GM12878 (cell line): ENCODE measurements around the gene YWHAH. TPM values are rescaled to one million over a fixed set of nuclear protein-coding genes. Genes with fewer than 3 reads are reported as not detected.

ENCODE experiments used
- ATAC-seq: fragments of 200-7000 bp; cut with Tn5 transposase; 3 replicates; pipeline ENCODE4 v1.9.1; 2020; ENCODE audit warnings: mild to moderate bottlenecking, moderate library complexity
- BruUV-seq: library from RNA; stranded (reverse); fragments of 400-500 nt; replicated peaks from 2 replicates; lab custom pipeline; 2021; lab: Mats Ljungman, UMichigan
- CTCF ChIA-PET: fragments of 300-600 bp; sonication (Branson Sonifier 250); formaldehyde crosslinking; extraction: SDS; loops from one replicate; lab custom pipeline; 2021; ENCODE audit warnings: inconsistent platforms; lab: Yijun Ruan, JAX
- POLR2A ChIA-PET: fragments of 350-600 bp; formaldehyde crosslinking; extraction: SDS; loops from one replicate; lab custom pipeline; 2021; ENCODE audit warnings: inconsistent platforms; lab: Charles Lee
- RAD21 ChIA-PET: fragments of 300-600 bp; sonication (Branson Sonifier 250); formaldehyde crosslinking; loops from one replicate; lab custom pipeline; 2023; ENCODE audit warnings: antibody characterized with exemption; ENCODE audit not compliant: unreplicated experiment; lab: Charles Lee
- SMC1A ChIA-PET: fragments of 300-600 bp; sonication (Branson Sonifier 250); formaldehyde crosslinking; loops from one replicate; lab custom pipeline; 2023; ENCODE audit not compliant: unreplicated experiment, uncharacterized antibody; lab: Charles Lee
- DNase-seq: peaks from one replicate; pipeline ENCODE4 v3.0.0-alpha.2; 2011; ENCODE audit warnings: low read depth, low spot score
- FAIRE-seq: peaks from 3 replicates; lab custom pipeline; 2011; peaks lifted over from hg19 to GRCh38; lab: Jason Lieb, UNC
- H2AFZ ChIP-seq: 2 replicates; pipeline ENCODE4 v1.6.0; 2011; ENCODE audit warnings: low read depth, low read length, control low read depth; ENCODE audit not compliant: control insufficient read depth
- H3K27ac ChIP-seq: 2 replicates; pipeline ENCODE4 v1.5.1; 2011; ENCODE audit warnings: control low read depth; ENCODE audit not compliant: control insufficient read depth, insufficient read depth
- H3K27me3 ChIP-seq, 2 experiments: replicated peaks in 1 of 2; 2 replicates each; pipeline versions ENCODE4 v1.6.0 to v1.6.1; 2011; ENCODE audit warnings: low read length in 1 of 2; ENCODE audit not compliant: control insufficient read depth in 2 of 2, insufficient read depth in 2 of 2
- H3K36me3 ChIP-seq, 2 experiments: 2 replicates each; pipeline ENCODE4 v1.5.1; 2011; ENCODE audit warnings: low read length in 1 of 2; ENCODE audit not compliant: control insufficient read depth in 2 of 2, insufficient read depth in 2 of 2
- H3K4me1 ChIP-seq: 2 replicates; pipeline ENCODE4 v1.6.1; 2011; ENCODE audit warnings: mild to moderate bottlenecking, low read length, moderate library complexity, mixed read lengths; ENCODE audit not compliant: control insufficient read depth, insufficient read depth
- H3K4me2 ChIP-seq: 2 replicates; pipeline ENCODE4 v1.6.0; 2011; ENCODE audit warnings: control low read depth; ENCODE audit not compliant: control insufficient read depth, insufficient read depth
- H3K4me3 ChIP-seq: fragments of 200-600 bp; sonication (generic); 2 replicates; pipeline ENCODE4 v1.5.1; 2016
- H3K79me2 ChIP-seq: 2 replicates; pipeline ENCODE4 v1.6.0; 2011; ENCODE audit warnings: low read length; ENCODE audit not compliant: control insufficient read depth, insufficient read depth
- H3K9ac ChIP-seq: 2 replicates; pipeline ENCODE4 v1.8.0; 2011; ENCODE audit warnings: low read length, control low read depth, mixed read lengths; ENCODE audit not compliant: control insufficient read depth, insufficient read depth
- H3K9me3 ChIP-seq: replicated peaks from 3 replicates; pipeline ENCODE4 v1.5.1; 2011; ENCODE audit warnings: mild to moderate bottlenecking, low read length; ENCODE audit not compliant: control insufficient read depth, insufficient read depth
- H4K20me1 ChIP-seq: 2 replicates; pipeline ENCODE4 v1.6.0; 2011; ENCODE audit not compliant: control insufficient read depth, insufficient read depth
- BACH1 ChIP-seq: fragments of 450-650 bp; IDR thresholded peaks from 2 replicates; pipeline ENCODE4 v1.6.1; 2017; ENCODE audit warnings: mild to moderate bottlenecking, borderline replicate concordance
- BHLHE40 ChIP-seq, 2 experiments: fragments of 450-650 bp in 1 of 2; IDR thresholded peaks; 2 replicates each; pipeline ENCODE4 v1.6.1; 2011 to 2017; ENCODE audit warnings: low read depth in 2 of 2, borderline replicate concordance in 1 of 2, improper control_type of control experiment in 1 of 2, low read length in 1 of 2, mild to moderate bottlenecking in 1 of 2
- CEBPZ ChIP-seq: fragments of 150-350 bp; IDR thresholded peaks from 2 replicates; pipeline ENCODE4 v1.6.1; 2016; ENCODE audit warnings: low read depth, low read length
- ETV6 ChIP-seq, 2 experiments: fragments of 450-650 bp in 1 of 2; IDR thresholded peaks in 1 of 2; conservative IDR thresholded peaks in 1 of 2; 2 replicates each; pipeline ENCODE4 v1.6.1; 2014; ENCODE audit warnings: antibody characterized with exemption in 1 of 2, borderline replicate concordance in 1 of 2, low read depth in 1 of 2, mild to moderate bottlenecking in 1 of 2, moderate library complexity in 1 of 2
- MAX ChIP-seq: IDR thresholded peaks from 2 replicates; pipeline ENCODE4 v1.6.1; 2012; ENCODE audit warnings: low read depth, low read length, improper control_type of control experiment
- NR2C2 ChIP-seq: IDR thresholded peaks from 2 replicates; pipeline ENCODE4 v1.6.1; 2011; ENCODE audit warnings: borderline replicate concordance, low read depth; ENCODE audit not compliant: control insufficient read depth, insufficient read length
- NRF1 ChIP-seq: conservative IDR thresholded peaks from 2 replicates; pipeline ENCODE4 v1.6.1; 2011; ENCODE audit warnings: mild to moderate bottlenecking, low read depth, low read length, improper control_type of control experiment
- RB1 ChIP-seq: fragments of 450-650 bp; formaldehyde crosslinking; IDR thresholded peaks from 2 replicates; pipeline ENCODE4 v1.6.1; 2017; ENCODE audit warnings: mild to moderate bottlenecking, borderline replicate concordance
- RFX5 ChIP-seq: IDR thresholded peaks from 2 replicates; pipeline ENCODE4 v1.6.1; 2011; ENCODE audit warnings: low read depth, low read length, improper control_type of control experiment
- RUNX3 ChIP-seq: IDR thresholded peaks from 2 replicates; pipeline ENCODE4 v1.6.1; 2012; ENCODE audit warnings: low read length, inconsistent platforms
- SP1 ChIP-seq: IDR thresholded peaks from one replicate; pipeline ENCODE4 v1.6.1; 2011; ENCODE audit warnings: low read depth, low read length
- SUZ12 ChIP-seq: fragments of 200-600 bp; sonication (generic); IDR thresholded peaks from one replicate; pipeline ENCODE4 v1.6.1; 2018; ENCODE audit warnings: antibody characterized with exemption, mild to moderate bottlenecking; ENCODE audit not compliant: unreplicated experiment
- WGBS: methylation state at CpG from one replicate; pipeline ENCODE4 v1.1.6; 2016; ENCODE audit warnings: low lambda C conversion rate; ENCODE audit not compliant: insufficient replicate concordance, insufficient coverage; ENCODE audit errors: missing lambda C conversion rate; 5-methylcytosine and 5-hydroxymethylcytosine counted together
- in situ Hi-C: fragments of 300-500 bp; cut with MboI; formaldehyde crosslinking; loops from 9 replicates; pipeline ENCODE4 v1.14.3; 2018; ENCODE audit warnings: mixed read lengths
- intact Hi-C: fragments of 100-400 bp; cut with micrococcal nuclease; formaldehyde crosslinking; loops from one replicate; pipeline ENCODE4 v1.14.2; 2022; ENCODE audit not compliant: unreplicated experiment
- polyA plus RNA-seq, 11 experiments: library from polyadenylated mRNA; depleted of rRNA in 4 of 11; unstranded in 6 of 11; stranded (reverse) in 5 of 11; fragments of >200 nt; fragmentation: Nextera tagmentation in 4 of 11; fragmentation: Illumina TruSeq in 1 of 11; extraction: Ambion mirVana in 4 of 11; extraction: Trizol in 1 of 11; gene quantifications; 1 replicate in 1 of 11; 2 replicates in 10 of 11; pipeline versions ENCODE4 v1.2.1 to v1.2.3, GENCODE V29; 2011 to 2016; ENCODE audit warnings: inconsistent platforms in 2 of 11, missing spikeins in 2 of 11, low read depth in 1 of 11
- total RNA-seq, 4 experiments: library from RNA; depleted of rRNA in 3 of 4; stranded (reverse); fragments of >200 nt in 3 of 4; fragmentation: Illumina TruSeq in 1 of 4; extraction: Trizol in 1 of 4; gene quantifications; 2 replicates each; pipeline versions ENCODE4 v1.2.1 to v1.2.3, GENCODE V29; 2013 to 2021
- TF ChIP-seq, protein P1 (sequence below): fragments of 450-650 bp; IDR thresholded peaks from 2 replicates; pipeline ENCODE4 v1.6.1; 2016; ENCODE audit warnings: mild to moderate bottlenecking

Gene YWHAH
- total and polyA plus RNA-seq, 10 of the 15 experiments (the other 5 are each of a cell fraction or from before 2014, with no cell fraction given) = 34.2 to 197 (median 115) TPM

DNA sequence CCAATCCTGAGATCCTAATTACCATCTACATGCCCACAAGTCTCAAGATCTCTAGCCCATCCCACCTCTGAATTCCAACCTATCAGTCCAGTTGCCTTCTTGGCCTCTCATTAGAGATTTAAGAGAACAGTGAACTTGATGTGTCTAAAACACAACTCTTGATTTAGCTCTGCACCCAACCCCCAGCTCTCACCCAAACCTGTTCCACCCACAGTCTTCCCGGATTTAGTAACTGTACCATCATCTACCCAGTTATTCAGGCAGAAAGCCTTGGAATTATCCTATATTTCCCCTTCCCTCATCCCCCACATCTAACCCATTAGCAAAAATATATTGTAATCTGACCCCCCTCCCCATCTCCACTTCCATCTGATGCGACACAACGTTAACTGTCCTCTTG, 24.0 kb upstream of the YWHAH start:
- Histone ChIP-seq H3K4me2 (no peak overlapping the region), H3K27me3 (no peaks in the 10 kb centered on the region), H3K9me3 (no peaks in the 10 kb centered on the region), H3K27ac (no peak overlapping the region), H2AFZ (no peak overlapping the region), H4K20me1 (no peaks in the 10 kb centered on the region), H3K4me3 (no peak overlapping the region), H3K9ac (no peak overlapping the region), H3K79me2 (no peaks in the 10 kb centered on the region), H3K4me1 (peaks cover 15% of the 10 kb centered on the region), H3K36me3 (no peaks in the 10 kb centered on the region)
- ChIA-PET CTCF (no interaction called here), POLR2A (no interaction called here), SMC1A (interaction anchor here (0.6 to 1.4 kb wide), 2 partner anchors 26 to 45 kb away, joined by 3 read pairs; no protein-coding TSS in a partner anchor), RAD21 (no interaction called here)
- no peak for TF ChIP-seq NRF1
- no peak for TF ChIP-seq CEBPZ
- no peak for TF ChIP-seq SUZ12
- no peak for TF ChIP-seq SP1
- TF ChIP-seq MAX = no peak
- TF ChIP-seq BHLHE40 (IDR thresholded peaks at IDR 0.05; ENCODE audit: borderline replicate concordance in 1 of 2, low read depth in 2 of 2, low read length in 1 of 2) = no peak
- TF ChIP-seq, protein P1, sequence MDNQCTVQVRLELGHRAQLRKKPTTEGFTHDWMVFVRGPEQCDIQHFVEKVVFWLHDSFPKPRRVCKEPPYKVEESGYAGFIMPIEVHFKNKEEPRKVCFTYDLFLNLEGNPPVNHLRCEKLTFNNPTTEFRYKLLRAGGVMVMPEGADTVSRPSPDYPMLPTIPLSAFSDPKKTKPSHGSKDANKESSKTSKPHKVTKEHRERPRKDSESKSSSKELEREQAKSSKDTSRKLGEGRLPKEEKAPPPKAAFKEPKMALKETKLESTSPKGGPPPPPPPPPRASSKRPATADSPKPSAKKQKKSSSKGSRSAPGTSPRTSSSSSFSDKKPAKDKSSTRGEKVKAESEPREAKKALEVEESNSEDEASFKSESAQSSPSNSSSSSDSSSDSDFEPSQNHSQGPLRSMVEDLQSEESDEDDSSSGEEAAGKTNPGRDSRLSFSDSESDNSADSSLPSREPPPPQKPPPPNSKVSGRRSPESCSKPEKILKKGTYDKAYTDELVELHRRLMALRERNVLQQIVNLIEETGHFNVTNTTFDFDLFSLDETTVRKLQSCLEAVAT = no peak
- TF ChIP-seq BACH1 = no peak
- no peak for TF ChIP-seq RB1
- no peak for TF ChIP-seq RFX5
- TF ChIP-seq NR2C2 = no peak
- TF ChIP-seq ETV6 (conservative IDR thresholded peaks at IDR 0.05 in 1 of 2, IDR thresholded peaks at IDR 0.05 in 1 of 2; ENCODE audit: borderline replicate concordance in 1 of 2, low read depth in 1 of 2) = no peak
- TF ChIP-seq RUNX3 = no peak
- no peak for DNase-seq
- in situ Hi-C loops = no loop called here
- ATAC-seq = no peak
- FAIRE-seq = no peak
- no TSS peak for BruUV-seq
- 68% methylated on average over 3 of the region's 3 CpGs for WGBS
- intact Hi-C loops = no loop called here
